Measurements from ENCODE around the gene MLLT6. TPM values are rescaled to one million over a fixed set of nuclear protein-coding genes. Genes with fewer than 3 reads are reported as not detected.

Gene MLLT6
- total and polyA plus RNA-seq, 11 donors, result 35.2 to 91.3 (median 68.3) TPM

GRCh38 chr17:38773258-38773657 lies 68.2 kb downstream of the MLLT6 start:
- ATAC-seq, result no peak
- no peak for TF ChIP-seq POLR2A (IDR thresholded peaks at IDR 0.05)
- TF ChIP-seq, protein P1, sequence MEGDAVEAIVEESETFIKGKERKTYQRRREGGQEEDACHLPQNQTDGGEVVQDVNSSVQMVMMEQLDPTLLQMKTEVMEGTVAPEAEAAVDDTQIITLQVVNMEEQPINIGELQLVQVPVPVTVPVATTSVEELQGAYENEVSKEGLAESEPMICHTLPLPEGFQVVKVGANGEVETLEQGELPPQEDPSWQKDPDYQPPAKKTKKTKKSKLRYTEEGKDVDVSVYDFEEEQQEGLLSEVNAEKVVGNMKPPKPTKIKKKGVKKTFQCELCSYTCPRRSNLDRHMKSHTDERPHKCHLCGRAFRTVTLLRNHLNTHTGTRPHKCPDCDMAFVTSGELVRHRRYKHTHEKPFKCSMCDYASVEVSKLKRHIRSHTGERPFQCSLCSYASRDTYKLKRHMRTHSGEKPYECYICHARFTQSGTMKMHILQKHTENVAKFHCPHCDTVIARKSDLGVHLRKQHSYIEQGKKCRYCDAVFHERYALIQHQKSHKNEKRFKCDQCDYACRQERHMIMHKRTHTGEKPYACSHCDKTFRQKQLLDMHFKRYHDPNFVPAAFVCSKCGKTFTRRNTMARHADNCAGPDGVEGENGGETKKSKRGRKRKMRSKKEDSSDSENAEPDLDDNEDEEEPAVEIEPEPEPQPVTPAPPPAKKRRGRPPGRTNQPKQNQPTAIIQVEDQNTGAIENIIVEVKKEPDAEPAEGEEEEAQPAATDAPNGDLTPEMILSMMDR (IDR thresholded peaks at IDR 0.05), result no peak
- no peak overlapping the region for H3K4me3 ChIP-seq
- no peak overlapping the region for H3K27ac ChIP-seq
- peaks cover 0 to 8% (median 0%) of the 10 kb centered on the region in 12 donors for H3K4me1 ChIP-seq
- DNase-seq, result no peak
- intact Hi-C loops (cut with DNase I), result no loop called here
- H3K36me3 ChIP-seq, result peaks cover 0 to 100% (median 99%) of the 10 kb centered on the region in 9 donors
- H3K27me3 ChIP-seq, result no peaks in the 10 kb centered on the region
- H3K9me3 ChIP-seq, result no peaks in the 10 kb centered on the region

DNA sequence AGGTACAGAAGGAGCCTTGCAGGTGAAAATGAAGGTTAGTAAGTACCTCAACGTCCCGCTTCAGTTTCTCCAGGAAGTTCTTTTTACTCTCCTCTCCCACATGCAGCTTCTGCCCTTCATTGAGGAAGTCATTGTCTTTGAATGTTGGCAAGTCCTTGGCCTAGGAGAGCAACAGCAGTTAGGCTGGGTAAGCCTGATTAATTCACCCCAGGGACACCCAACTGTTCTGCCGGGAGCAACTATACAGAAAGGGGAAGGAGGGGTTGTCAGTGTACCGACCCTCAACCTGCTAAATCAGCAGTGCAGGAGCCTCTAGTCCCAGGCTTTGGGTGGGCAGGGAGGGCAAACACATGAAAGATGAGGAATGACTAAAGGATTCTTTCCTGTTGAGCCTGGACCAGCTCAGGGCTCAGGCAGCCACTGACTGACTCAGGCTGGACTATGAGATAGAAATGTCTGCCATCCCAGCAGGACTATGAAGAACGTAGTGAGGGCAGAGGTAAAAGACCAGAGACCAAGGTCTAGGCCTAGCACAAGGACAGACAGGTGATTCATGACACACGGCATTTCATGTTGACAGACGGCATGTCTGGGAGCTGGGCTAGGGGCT lies 72.7 kb downstream of the MLLT6 start:
- ATAC-seq, result no peak
- no peaks in the 10 kb centered on the region for H3K4me1 ChIP-seq
- H3K36me3 ChIP-seq, result peaks cover 3 to 100% (median 100%) of the 10 kb centered on the region in 9 donors
- 77 to 89% (median 83%) methylated on average over 7 of the region's 7 CpGs for WGBS, 4 donors
- no peaks in the 10 kb centered on the region for H3K27me3 ChIP-seq
- intact Hi-C loops (cut with DNase I), result no loop called here
- no peak for DNase-seq
- H3K27ac ChIP-seq, result no peak overlapping the region
- H3K4me3 ChIP-seq, result no peak overlapping the region
- H3K9me3 ChIP-seq, result no peaks in the 10 kb centered on the region
- no peak for TF ChIP-seq POLR2A (IDR thresholded peaks at IDR 0.05)
- TF ChIP-seq, protein P1 (IDR thresholded peaks at IDR 0.05), result no peak

Small RNAs within 50 kb of the gene (microRNA-seq; reads per million reads assigned to microRNA genes)
- gene MIR4726 (0 to 0.51 (median 0.10) reads per million in 4 donors), gene MIR4734 (0 to 0.19 (median 0) reads per million in 4 donors)

Other genes starting within 250 kb of the MLLT6 start
- 1 to 10 TPM in 5 of 9 donors, under 1 TPM in 4; 0.46 to 1.7 (median 1.1) TPM for gene SRCIN1, start 99.3 kb upstream of the MLLT6 start, total RNA-seq
- under 1 TPM; 0.19 to 0.95 TPM for gene SRCIN1, start 99.3 kb upstream of the MLLT6 start, polyA plus RNA-seq
- 1 to 10 TPM in 4 of 9 donors, under 1 TPM in 5; 0.25 to 1.6 (median 0.94) TPM for gene EPOP, start 30.3 kb upstream of the MLLT6 start, total RNA-seq
- 1 to 10 TPM in 1 of 2 donors, under 1 TPM in 1; 0.88 to 3.1 TPM for gene EPOP, start 30.3 kb upstream of the MLLT6 start, polyA plus RNA-seq
- gene CISD3, start 25.1 kb downstream of the MLLT6 start, total RNA-seq, result 10 to 100 TPM; 21.2 to 80.3 (median 65.4) TPM
- 10 to 100 TPM; 61.4 to 65.1 TPM for gene CISD3, start 25.1 kb downstream of the MLLT6 start, polyA plus RNA-seq
- gene PCGF2, start 43.1 kb downstream of the MLLT6 start, total RNA-seq, result 10 to 100 TPM in 7 of 9 donors, 1 to 10 TPM in 2; 3.8 to 26.3 (median 21.9) TPM
- gene PCGF2, start 43.1 kb downstream of the MLLT6 start, polyA plus RNA-seq, result 10 to 100 TPM; 16.5 to 33.6 TPM
- 100 to 1,000 TPM; 145 to 305 (median 194) TPM for gene PSMB3, start 47.5 kb downstream of the MLLT6 start, total RNA-seq
- 100 to 1,000 TPM; 298 to 304 TPM for gene PSMB3, start 47.5 kb downstream of the MLLT6 start, polyA plus RNA-seq
- 10 to 100 TPM; 39.4 to 55.0 (median 48.5) TPM for gene PIP4K2B, start 94.3 kb downstream of the MLLT6 start, total RNA-seq
- gene PIP4K2B, start 94.3 kb downstream of the MLLT6 start, polyA plus RNA-seq, result 10 to 100 TPM; 23.3 to 38.9 TPM
- 10 to 100 TPM in 2 of 9 donors, 1 to 10 TPM in 7; 6.7 to 11.1 (median 8.3) TPM for gene CWC25, start 120.0 kb downstream of the MLLT6 start, total RNA-seq
- 10 to 100 TPM in 1 of 2 donors, 1 to 10 TPM in 1; 9.7 to 10.9 TPM for gene CWC25, start 120.0 kb downstream of the MLLT6 start, polyA plus RNA-seq
- gene RPL23, start 148.4 kb downstream of the MLLT6 start, total RNA-seq, result 1,000 to 10,000 TPM in 1 of 9 donors, 100 to 1,000 TPM in 8; 698 to 1,018 (median 826) TPM
- 1,000 to 10,000 TPM; 1,964 to 2,300 TPM for gene RPL23, start 148.4 kb downstream of the MLLT6 start, polyA plus RNA-seq
- gene LASP1, start 164.8 kb downstream of the MLLT6 start, total RNA-seq, result 10 to 100 TPM; 23.2 to 88.2 (median 26.7) TPM
- 10 to 100 TPM; 18.2 to 29.2 TPM for gene LASP1, start 164.8 kb downstream of the MLLT6 start, polyA plus RNA-seq

All from heart left ventricle (tissue), 16 donors.